Epithelial cell of esophagus (primary cell): Measurements from ENCODE around the gene TMSB4X.
"Not testable (repeated sequence)": the region's sequence is repeated elsewhere in the genome, so short reads cannot be mapped to it uniquely, and the experiment has no call there.

Source experiments
- DNase-seq: peaks from one replicate; pipeline ENCODE4 v3.0.0; 2010; ENCODE audit warnings: low read depth
- H3K4me3 ChIP-seq: 2 replicates; pipeline ENCODE4 v1.5.1; 2011; ENCODE audit warnings: mild to moderate bottlenecking, low read length, control low read depth
- TF ChIP-seq, protein P1 (sequence below): IDR thresholded peaks from 2 replicates; pipeline ENCODE4 v1.5.1; 2011; ENCODE audit warnings: low read depth, mild to moderate bottlenecking, low read length, control low read depth, inconsistent platforms; ENCODE audit not compliant: insufficient read depth; ENCODE audit errors: missing control alignments

TMSB4X gene

DNA sequence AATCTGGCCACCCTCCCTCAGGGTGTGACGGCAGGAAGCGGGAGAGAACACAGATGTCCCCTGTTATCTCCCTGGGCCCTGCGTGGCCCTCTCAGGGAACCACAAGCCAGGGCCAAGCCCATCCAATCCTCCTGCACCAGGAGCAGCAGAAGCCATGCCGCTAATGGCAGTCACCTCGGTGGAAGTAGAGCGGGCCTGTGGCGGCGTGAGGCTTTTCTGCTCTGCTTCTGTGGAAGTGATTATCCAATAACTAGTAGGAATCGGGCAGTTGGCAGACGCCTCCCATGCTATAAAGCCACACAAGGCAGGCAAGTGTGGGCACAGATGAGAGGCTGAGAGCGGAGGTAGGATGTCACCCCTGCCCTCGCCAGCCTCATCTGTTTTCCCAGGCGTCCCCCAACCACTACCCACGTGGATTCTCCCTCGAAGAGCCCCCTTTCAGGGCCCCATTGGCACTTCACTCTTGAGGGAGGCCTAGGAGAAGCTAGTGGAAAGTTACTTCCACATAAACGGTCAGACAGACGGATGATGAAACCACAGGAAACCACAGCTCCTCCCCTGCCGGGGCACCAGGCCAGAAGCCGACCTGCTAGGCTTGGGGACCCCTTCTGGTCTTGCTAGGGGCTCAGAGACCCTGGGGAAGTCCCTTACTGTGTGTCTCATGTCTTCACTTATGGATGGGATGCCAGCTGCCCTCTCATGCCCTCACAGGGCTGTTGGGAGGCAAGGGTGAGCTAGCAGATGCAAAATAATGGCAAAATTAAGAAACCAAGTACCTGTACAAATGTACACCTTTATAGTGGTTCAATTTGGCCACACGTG lies 18.8 kb upstream of the TMSB4X start:
- no peak overlapping the region for H3K4me3 ChIP-seq
- DNase-seq = peak; percentile 62
- TF ChIP-seq, protein P1, sequence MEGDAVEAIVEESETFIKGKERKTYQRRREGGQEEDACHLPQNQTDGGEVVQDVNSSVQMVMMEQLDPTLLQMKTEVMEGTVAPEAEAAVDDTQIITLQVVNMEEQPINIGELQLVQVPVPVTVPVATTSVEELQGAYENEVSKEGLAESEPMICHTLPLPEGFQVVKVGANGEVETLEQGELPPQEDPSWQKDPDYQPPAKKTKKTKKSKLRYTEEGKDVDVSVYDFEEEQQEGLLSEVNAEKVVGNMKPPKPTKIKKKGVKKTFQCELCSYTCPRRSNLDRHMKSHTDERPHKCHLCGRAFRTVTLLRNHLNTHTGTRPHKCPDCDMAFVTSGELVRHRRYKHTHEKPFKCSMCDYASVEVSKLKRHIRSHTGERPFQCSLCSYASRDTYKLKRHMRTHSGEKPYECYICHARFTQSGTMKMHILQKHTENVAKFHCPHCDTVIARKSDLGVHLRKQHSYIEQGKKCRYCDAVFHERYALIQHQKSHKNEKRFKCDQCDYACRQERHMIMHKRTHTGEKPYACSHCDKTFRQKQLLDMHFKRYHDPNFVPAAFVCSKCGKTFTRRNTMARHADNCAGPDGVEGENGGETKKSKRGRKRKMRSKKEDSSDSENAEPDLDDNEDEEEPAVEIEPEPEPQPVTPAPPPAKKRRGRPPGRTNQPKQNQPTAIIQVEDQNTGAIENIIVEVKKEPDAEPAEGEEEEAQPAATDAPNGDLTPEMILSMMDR = no peak

- TF ChIP-seq, protein P1 = no peak
- DNase-seq = peak; percentile 37
- no peak overlapping the region for H3K4me3 ChIP-seq
Measured at GRCh38 chrX:12956704-12957534, 18.0 kb upstream of the TMSB4X start.

GRCh38 chrX:12958059-12958458 lies 16.9 kb upstream of the TMSB4X start:
- H3K4me3 ChIP-seq = no peak overlapping the region
- TF ChIP-seq, protein P1 = no peak
- DNase-seq = no peak

- H3K4me3 ChIP-seq = no peak overlapping the region
- DNase-seq = no peak
- TF ChIP-seq, protein P1 = no peak
Measured at GRCh38 chrX:12958461-12958860, 16.4 kb upstream of the TMSB4X start.

DNA sequence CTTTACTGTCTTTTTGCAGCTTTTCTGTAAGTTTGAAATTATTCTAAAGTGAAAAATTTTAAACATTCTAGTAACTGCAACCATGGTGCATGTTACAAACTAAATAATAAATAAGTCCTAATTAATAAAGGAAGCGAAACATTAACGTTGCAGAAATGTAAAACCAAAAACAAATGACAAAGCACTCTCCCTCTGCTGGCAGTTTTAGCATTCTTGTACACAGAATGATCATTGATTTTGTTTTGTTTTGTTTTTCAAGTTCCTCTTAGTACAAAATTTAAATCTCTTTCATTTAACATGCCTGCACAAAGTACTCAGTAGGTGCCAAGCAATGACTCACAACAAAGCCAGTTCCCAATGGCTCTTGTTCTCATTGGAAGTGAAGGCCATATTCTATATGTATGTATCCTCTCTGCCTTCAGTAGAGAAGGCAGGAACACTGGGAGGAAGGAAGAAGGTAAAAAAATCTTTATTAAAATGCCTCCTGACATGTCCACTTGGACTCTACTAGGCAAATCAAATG lies 13.7 kb upstream of the TMSB4X start:
- TF ChIP-seq, protein P1 = peak; percentile 22
- DNase-seq = peak; percentile 70
- no peak overlapping the region for H3K4me3 ChIP-seq

- TF ChIP-seq, protein P1 = no peak
- no peak overlapping the region for H3K4me3 ChIP-seq
- DNase-seq = no peak
Measured at GRCh38 chrX:12962041-12962504, 12.8 kb upstream of the TMSB4X start.

DNA sequence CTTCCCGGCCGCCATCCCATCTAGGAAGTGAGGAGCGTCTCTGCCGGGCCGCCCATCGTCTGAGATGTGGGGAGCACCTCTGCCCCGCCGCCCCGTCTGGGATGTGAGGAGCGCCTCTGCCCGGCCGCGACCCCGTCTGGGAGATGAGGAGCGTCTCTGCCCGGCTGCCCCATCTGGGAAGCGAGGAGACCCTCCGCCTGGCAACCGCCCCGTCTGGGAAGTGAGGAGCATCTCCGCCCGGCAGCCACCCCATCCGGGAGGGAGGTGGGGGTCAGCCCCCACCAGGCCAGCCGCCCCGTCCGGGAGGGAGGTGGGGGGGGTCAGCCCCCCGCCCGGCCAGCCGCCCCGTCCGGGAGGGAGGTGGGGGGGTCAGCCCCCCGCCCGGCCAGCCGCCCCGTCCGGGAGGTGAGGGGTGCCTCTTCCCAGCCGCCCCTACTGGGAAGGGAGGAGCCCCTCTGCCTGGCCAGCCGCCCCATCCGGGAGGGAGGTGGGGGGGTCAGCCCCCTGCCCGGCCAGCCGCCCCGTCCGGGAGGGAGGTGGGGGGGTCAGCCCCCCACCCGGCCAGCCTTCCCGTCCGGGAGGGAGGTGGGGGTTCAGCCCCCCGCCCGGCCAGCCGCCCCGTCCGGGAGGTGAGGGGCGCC lies 11.6 kb upstream of the TMSB4X start:
- not testable (repeated sequence) for H3K4me3 ChIP-seq, DNase-seq
